Activated T-cell treated with anti-CD3 and anti-CD28 coated beads, Interleukin-2, amount 50 U/mL, for 4 hours (primary cell): ENCODE results near the gene DPH5. TPM values are rescaled to one million over a fixed set of nuclear protein-coding genes. Genes with fewer than 3 reads are reported as not detected.
"Not testable (repeated sequence)": the region's sequence is repeated elsewhere in the genome, so short reads cannot be mapped to it uniquely, and the experiment has no call there.

Experiments
- ATAC-seq, 2 donors: fragments of 200-7000 bp; cut with Tn5 transposase; one replicate each; pipeline ENCODE4 v1.10.0; 2021
- DNase-seq: peaks from one replicate; pipeline ENCODE4 v3.0.0-alpha.2; 2020
- H3K27me3 Mint-ChIP-seq: one replicate; pipeline ENCODE4 v1.8.0; 2021; ENCODE audit warnings: low read depth, mixed read lengths
- H3K36me3 Mint-ChIP-seq: one replicate; pipeline ENCODE4 v1.8.0; 2022; ENCODE audit warnings: mixed read lengths; ENCODE audit not compliant: insufficient read depth
- H3K4me1 Mint-ChIP-seq: one replicate; pipeline ENCODE4 v1.8.0; 2021; ENCODE audit warnings: low read depth, mixed read lengths
- H3K4me3 Mint-ChIP-seq: one replicate; pipeline ENCODE4 v1.8.0; 2021; ENCODE audit warnings: mild to moderate bottlenecking, moderate library complexity, mixed read lengths
- H3K9me3 Mint-ChIP-seq: one replicate; pipeline ENCODE4 v1.8.0; 2021; ENCODE audit warnings: mixed read lengths
- total RNA-seq, 3 donors: library from RNA; stranded (reverse); gene quantifications; one replicate each; pipeline ENCODE4 v1.2.1, GENCODE V29; 2021

The DPH5 gene
- total RNA-seq, 3 donors from 2014 or later: 57.7 to 73.7 (median 72.4) TPM

- H3K4me1 Mint-ChIP-seq: peaks cover 14% of the 10 kb centered on the region
- ATAC-seq: no peak
- no peak overlapping the region for H3K4me3 Mint-ChIP-seq
- DNase-seq: no peak
- no peaks in the 10 kb centered on the region for H3K27me3 Mint-ChIP-seq
- peaks cover 13% of the 10 kb centered on the region for H3K9me3 Mint-ChIP-seq
- peaks cover 24% of the 10 kb centered on the region for H3K36me3 Mint-ChIP-seq
These were observed 19.2 kb upstream of the DPH5 start for GRCh38 chr1:101044749-101045148.

GRCh38 chr1:101044259-101044658, 18.7 kb upstream of the DPH5 start:
- no peak for DNase-seq
- no peak overlapping the region for H3K4me3 Mint-ChIP-seq
- peaks cover 28% of the 10 kb centered on the region for H3K36me3 Mint-ChIP-seq
- no peak for ATAC-seq
- peaks cover 11% of the 10 kb centered on the region for H3K4me1 Mint-ChIP-seq
- H3K9me3 Mint-ChIP-seq: peaks cover 14% of the 10 kb centered on the region
- no peaks in the 10 kb centered on the region for H3K27me3 Mint-ChIP-seq

- Mint-ChIP-seq H3K9me3 (peaks cover 14% of the 10 kb centered on the region), H3K36me3 (peaks cover 33% of the 10 kb centered on the region), H3K4me3 (no peak overlapping the region), H3K27me3 (no peaks in the 10 kb centered on the region), H3K4me1 (peaks cover 10% of the 10 kb centered on the region)
- DNase-seq: no peak
- ATAC-seq: no peak
These were observed 18.2 kb upstream of the DPH5 start for GRCh38 chr1:101043776-101044175.

GRCh38 chr1:101041300-101041699, 15.7 kb upstream of the DPH5 start:
- Mint-ChIP-seq H3K4me1 (peaks cover 13% of the 10 kb centered on the region), H3K27me3 (no peaks in the 10 kb centered on the region), H3K9me3 (peaks cover 14% of the 10 kb centered on the region), H3K4me3 (no peak overlapping the region), H3K36me3 (peaks cover 40% of the 10 kb centered on the region)
- ATAC-seq (no peak), DNase-seq (no peak)

DNA sequence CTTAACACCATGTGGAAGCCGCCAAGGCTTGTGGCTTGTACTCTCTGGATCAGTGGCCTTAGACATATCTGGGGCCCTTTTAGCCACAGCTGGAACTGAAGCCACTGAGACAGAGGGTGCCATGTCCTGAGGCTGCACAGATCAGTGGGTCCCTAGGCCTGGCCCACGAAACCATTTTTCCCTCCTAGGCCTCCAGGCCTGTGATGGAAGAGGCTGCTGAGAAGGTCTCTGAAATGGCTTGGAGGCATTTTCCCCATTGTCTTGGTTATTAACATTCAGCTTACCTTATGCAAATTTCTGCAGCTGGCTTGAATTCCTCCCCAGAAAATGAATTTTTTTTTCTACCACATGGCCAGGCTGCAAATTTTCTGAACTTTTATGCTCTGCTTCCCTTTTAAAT, 15.1 kb upstream of the DPH5 start:
- Mint-ChIP-seq H3K4me3 (no peak overlapping the region), H3K4me1 (peaks cover 20% of the 10 kb centered on the region), H3K9me3 (peaks cover 14% of the 10 kb centered on the region), H3K36me3 (peaks cover 37% of the 10 kb centered on the region), H3K27me3 (no peaks in the 10 kb centered on the region)
- ATAC-seq (no peak), DNase-seq (no peak)

DNA sequence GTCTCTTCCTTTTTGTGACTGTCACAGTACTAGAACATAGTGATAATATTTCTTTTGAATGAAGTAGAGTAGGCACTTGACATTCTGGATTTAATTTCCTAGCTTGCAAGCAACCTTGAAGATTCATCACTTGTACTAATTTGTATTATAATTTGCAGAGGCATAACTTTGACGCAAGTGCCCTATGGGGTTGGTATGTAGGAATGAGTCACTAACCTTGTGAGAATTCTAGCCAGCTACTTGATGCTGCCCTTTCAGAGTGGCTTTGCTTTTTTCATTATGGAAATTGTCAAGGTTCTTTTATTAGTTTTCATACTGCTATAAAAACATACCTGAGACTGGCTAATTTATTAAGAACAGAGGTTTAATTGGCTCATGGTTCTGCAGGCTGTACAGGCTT, 13.7 kb upstream of the DPH5 start:
- ATAC-seq (no peak), DNase-seq (no peak)
- Mint-ChIP-seq H3K36me3 (peaks cover 35% of the 10 kb centered on the region), H3K4me1 (peaks cover 22% of the 10 kb centered on the region), H3K9me3 (peaks cover 14% of the 10 kb centered on the region), H3K27me3 (no peaks in the 10 kb centered on the region), H3K4me3 (no peak overlapping the region)

GRCh38 chr1:101037316-101037715, 11.7 kb upstream of the DPH5 start:
- H3K4me3 Mint-ChIP-seq: no peak overlapping the region
- peaks cover 23% of the 10 kb centered on the region for H3K4me1 Mint-ChIP-seq
- H3K9me3 Mint-ChIP-seq: peaks cover 14% of the 10 kb centered on the region
- ATAC-seq (no peak), DNase-seq (no peak)
- H3K36me3 Mint-ChIP-seq: peaks cover 40% of the 10 kb centered on the region
- H3K27me3 Mint-ChIP-seq: no peaks in the 10 kb centered on the region

DNA sequence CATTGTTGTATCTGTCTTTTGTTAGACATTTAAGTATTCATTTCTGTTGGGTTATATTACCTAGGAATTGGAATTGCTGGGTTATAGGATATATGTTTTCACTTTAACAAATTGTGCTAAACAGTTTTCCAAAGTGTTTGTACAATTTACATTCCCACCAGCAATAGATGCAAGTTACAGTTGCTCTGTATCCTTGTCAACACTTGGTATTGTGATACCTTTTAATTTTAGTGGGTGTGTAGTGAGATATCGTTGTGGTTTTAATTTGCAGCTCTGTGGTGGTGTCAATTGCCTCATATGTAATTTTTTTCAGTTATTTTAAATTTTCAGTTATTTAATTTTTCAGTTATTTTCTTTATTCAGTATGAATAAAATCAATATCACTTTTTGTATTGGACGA, 7.4 kb upstream of the DPH5 start:
- Mint-ChIP-seq H3K27me3 (no peaks in the 10 kb centered on the region), H3K36me3 (peaks cover 20% of the 10 kb centered on the region), H3K4me3 (no peak overlapping the region), H3K4me1 (peaks cover 35% of the 10 kb centered on the region), H3K9me3 (no peaks in the 10 kb centered on the region)
- no peak for ATAC-seq
- no peak for DNase-seq

GRCh38 chr1:101032129-101032528, 6.5 kb upstream of the DPH5 start:
- Mint-ChIP-seq H3K36me3 (peaks cover 22% of the 10 kb centered on the region), H3K4me1 (peaks cover 44% of the 10 kb centered on the region)
- H3K9me3 Mint-ChIP-seq, H3K27me3 Mint-ChIP-seq, H3K4me3 Mint-ChIP-seq, DNase-seq, ATAC-seq: not testable (repeated sequence)

- Mint-ChIP-seq H3K4me1 (peaks cover 48% of the 10 kb centered on the region), H3K36me3 (peaks cover 18% of the 10 kb centered on the region), H3K27me3 (no peaks in the 10 kb centered on the region), H3K9me3 (no peaks in the 10 kb centered on the region), H3K4me3 (peak overlapping the region; percentile 37)
- ATAC-seq: no peak
- DNase-seq: no peak
These were observed 5.3 kb upstream of the DPH5 start for GRCh38 chr1:101030881-101031280.

DNA sequence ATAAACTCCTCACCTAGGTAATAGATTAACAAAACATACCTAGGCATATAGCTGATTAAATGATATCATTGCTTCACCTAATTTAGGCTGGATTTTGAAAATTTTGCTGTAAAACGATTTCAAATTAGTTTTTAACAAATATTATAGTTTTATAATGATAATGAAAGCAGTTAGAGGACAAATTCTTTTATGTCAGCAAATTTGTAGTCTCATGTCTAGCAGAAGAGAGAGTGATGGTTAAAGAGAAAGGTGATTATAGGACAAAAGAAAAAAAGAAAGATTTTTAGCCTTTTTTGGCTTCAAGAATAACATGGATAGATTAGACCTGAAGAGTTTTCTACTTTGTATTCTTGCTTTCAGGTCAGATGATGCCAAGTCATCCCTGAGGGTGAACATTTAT, 3.6 kb upstream of the DPH5 start:
- Mint-ChIP-seq H3K4me3 (no peak overlapping the region), H3K4me1 (peaks cover 51% of the 10 kb centered on the region), H3K9me3 (no peaks in the 10 kb centered on the region), H3K36me3 (peaks cover 21% of the 10 kb centered on the region), H3K27me3 (no peaks in the 10 kb centered on the region)
- ATAC-seq: no peak
- no peak for DNase-seq

GRCh38 chr1:101028466-101028865, 2.9 kb upstream of the DPH5 start:
- DNase-seq (no peak), ATAC-seq (no peak)
- peaks cover 27% of the 10 kb centered on the region for H3K36me3 Mint-ChIP-seq
- H3K27me3 Mint-ChIP-seq: no peaks in the 10 kb centered on the region
- peak overlapping the region; percentile 29 for H3K4me3 Mint-ChIP-seq
- H3K9me3 Mint-ChIP-seq: no peaks in the 10 kb centered on the region
- peaks cover 57% of the 10 kb centered on the region for H3K4me1 Mint-ChIP-seq

DNA sequence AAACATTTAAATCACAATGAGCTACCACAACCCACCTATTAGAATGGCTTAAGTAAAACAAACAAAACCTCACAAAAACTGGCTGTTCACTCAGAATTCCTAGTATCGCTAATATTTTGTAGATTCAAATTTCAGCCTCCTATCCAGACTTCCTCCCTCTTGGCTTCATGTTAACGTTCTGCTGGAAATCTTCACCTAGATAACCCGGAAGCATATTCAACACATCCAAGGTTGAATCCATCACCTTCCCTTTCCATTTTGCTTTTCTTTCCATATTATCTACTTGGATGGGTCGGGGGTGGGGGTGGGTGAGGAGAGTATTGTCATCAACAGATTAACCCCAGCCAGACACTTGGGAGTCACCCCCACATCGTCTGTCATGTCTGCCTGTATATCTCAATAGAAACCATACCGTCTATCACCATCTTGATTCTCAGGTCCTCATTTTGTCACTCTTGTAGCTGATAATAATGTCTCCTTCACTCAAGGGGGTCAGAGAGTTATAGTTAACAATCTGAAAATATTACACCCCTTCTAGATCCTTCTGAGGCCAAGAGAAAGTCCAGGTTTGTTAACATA, 1.7 kb upstream of the DPH5 start:
- ATAC-seq (no peak), DNase-seq (no peak)
- H3K9me3 Mint-ChIP-seq: no peaks in the 10 kb centered on the region
- H3K27me3 Mint-ChIP-seq: no peaks in the 10 kb centered on the region
- H3K4me1 Mint-ChIP-seq: peaks cover 64% of the 10 kb centered on the region
- peaks cover 26% of the 10 kb centered on the region for H3K36me3 Mint-ChIP-seq
- peak overlapping the region; percentile 100 for H3K4me3 Mint-ChIP-seq

DNA sequence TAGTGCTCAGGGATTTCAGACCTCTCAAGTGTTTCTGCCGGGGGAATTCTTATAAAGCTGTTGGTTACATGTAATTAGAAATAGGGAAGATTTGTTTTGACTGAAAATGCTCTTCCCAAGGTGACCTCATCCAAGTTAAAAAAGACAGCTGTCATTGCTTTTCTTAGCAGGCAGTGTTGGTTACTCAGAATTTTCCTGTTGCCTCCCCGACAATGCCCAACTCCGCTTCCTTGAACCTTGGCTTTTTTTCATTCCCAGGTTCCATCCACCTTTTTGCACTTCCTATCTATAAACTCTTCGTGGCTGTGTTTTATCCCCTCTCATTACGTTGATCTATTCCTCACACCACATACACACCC, 825 bp upstream of the DPH5 start:
- Mint-ChIP-seq H3K36me3 (peaks cover 27% of the 10 kb centered on the region), H3K4me3 (peak overlapping the region; percentile 100), H3K9me3 (no peaks in the 10 kb centered on the region), H3K4me1 (peaks cover 68% of the 10 kb centered on the region), H3K27me3 (no peaks in the 10 kb centered on the region)
- DNase-seq (no peak), ATAC-seq (no peak)

DNA sequence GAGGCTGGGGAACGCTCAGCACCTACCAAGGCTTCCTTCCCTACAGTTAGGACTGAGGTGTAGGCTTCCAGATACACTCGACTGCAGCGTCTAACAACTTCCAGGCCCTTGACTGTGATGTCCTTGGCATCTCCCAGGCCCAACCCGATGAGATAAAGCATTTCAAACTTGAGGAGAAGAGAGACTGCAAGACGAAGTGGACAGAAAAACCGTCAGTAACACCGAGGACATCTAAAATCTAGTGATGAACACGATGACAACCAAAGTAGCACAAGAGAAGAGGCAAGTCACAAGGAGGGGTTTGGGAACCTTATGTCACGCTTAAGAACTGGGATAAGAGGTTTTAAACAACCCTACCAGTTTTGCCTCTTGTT, 314 bp downstream of the DPH5 start:
- peak; percentile 46 to 56 for ATAC-seq
- Mint-ChIP-seq H3K4me1 (peaks cover 71% of the 10 kb centered on the region), H3K27me3 (no peaks in the 10 kb centered on the region), H3K36me3 (peaks cover 31% of the 10 kb centered on the region), H3K9me3 (peaks cover 3% of the 10 kb centered on the region), H3K4me3 (peak overlapping the region; percentile 100)
- DNase-seq: no peak

DNA sequence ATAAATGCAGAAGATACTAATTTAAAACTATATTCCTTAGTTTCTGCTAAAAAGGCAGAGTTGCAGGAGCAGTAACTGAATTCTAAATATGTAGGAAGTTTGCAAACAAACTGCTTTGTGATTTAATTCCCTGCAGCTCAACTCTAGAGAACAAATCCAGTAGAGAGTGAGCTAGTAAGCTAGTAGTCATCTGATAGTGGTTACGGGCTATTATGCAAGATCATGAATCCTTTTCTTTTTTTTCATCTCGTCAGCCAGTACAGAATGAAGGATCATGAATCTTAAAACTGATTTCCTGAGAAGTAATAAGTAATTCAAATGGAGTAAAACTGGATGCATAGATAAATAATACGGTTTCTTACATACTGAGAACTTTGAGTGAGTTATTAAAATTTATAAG, 3.3 kb downstream of the DPH5 start:
- no peaks in the 10 kb centered on the region for H3K27me3 Mint-ChIP-seq
- no peak for DNase-seq
- H3K4me1 Mint-ChIP-seq: peaks cover 54% of the 10 kb centered on the region
- H3K9me3 Mint-ChIP-seq: peaks cover 5% of the 10 kb centered on the region
- H3K4me3 Mint-ChIP-seq: no peak overlapping the region
- ATAC-seq: no peak
- peaks cover 36% of the 10 kb centered on the region for H3K36me3 Mint-ChIP-seq
